Hepatocyte (in vitro differentiated cells): ENCODE results near the gene CDKN1A. TPM values are rescaled to one million over a fixed set of nuclear protein-coding genes. Genes with fewer than 3 reads are reported as not detected.

ENCODE experiments used
- DNase-seq: peaks from one replicate; pipeline ENCODE4 v3.0.0-alpha.2; 2016; ENCODE audit warnings: low spot score
- H2AFZ ChIP-seq: fragments of 200-600 bp; sonication (generic); 2 replicates; pipeline ENCODE4 v1.6.0; 2016; ENCODE audit warnings: antibody characterized with exemption, mild to moderate bottlenecking
- H3K27ac ChIP-seq: fragments of 200-600 bp; sonication (generic); 2 replicates; pipeline ENCODE4 v1.5.1; 2016; ENCODE audit warnings: mild to moderate bottlenecking
- H3K27me3 ChIP-seq: fragments of 200-600 bp; sonication (generic); 2 replicates; pipeline ENCODE4 v1.6.1; 2016
- H3K36me3 ChIP-seq: fragments of 200-600 bp; sonication (generic); replicated peaks from 2 replicates; pipeline ENCODE4 v1.5.1; 2016; ENCODE audit warnings: low read depth; ENCODE audit not compliant: insufficient read depth
- H3K4me1 ChIP-seq: fragments of 200-600 bp; sonication (generic); 2 replicates; pipeline ENCODE4 v1.5.1; 2016; ENCODE audit warnings: mild to moderate bottlenecking, moderate library complexity; ENCODE audit not compliant: insufficient read depth
- H3K4me2 ChIP-seq: fragments of 200-600 bp; sonication (generic); 2 replicates; pipeline ENCODE4 v1.6.0; 2016
- H3K4me3 ChIP-seq: fragments of 200-600 bp; sonication (generic); 2 replicates; pipeline ENCODE4 v1.5.1; 2016; ENCODE audit warnings: mild to moderate bottlenecking
- H3K79me2 ChIP-seq: fragments of 200-600 bp; sonication (generic); 2 replicates; pipeline ENCODE4 v1.6.0; 2017; ENCODE audit warnings: mild to moderate bottlenecking
- H3K9me2 ChIP-seq: fragments of 200-600 bp; sonication (generic); replicated peaks from 2 replicates; pipeline ENCODE4 v1.6.0; 2017; ENCODE audit warnings: mild to moderate bottlenecking; ENCODE audit not compliant: insufficient read depth
- H3K9me3 ChIP-seq: fragments of 200-600 bp; sonication (generic); 2 replicates; pipeline ENCODE4 v1.5.1; 2016; ENCODE audit warnings: low read depth, mild to moderate bottlenecking
- H4K20me1 ChIP-seq: fragments of 200-600 bp; sonication (generic); 2 replicates; pipeline ENCODE4 v1.6.0; 2016; ENCODE audit warnings: mild to moderate bottlenecking; ENCODE audit not compliant: insufficient read depth, poor library complexity, severe bottlenecking
- EZH2 ChIP-seq: fragments of 200-600 bp; sonication (generic); IDR thresholded peaks from 2 replicates; pipeline ENCODE4 v1.6.1; 2016; ENCODE audit warnings: antibody characterized with exemption, mild to moderate bottlenecking, borderline replicate concordance
- EZH2phosphoT487 ChIP-seq: fragments of 200-600 bp; sonication (generic); IDR thresholded peaks from one replicate; pipeline ENCODE4 v1.6.1; 2018; ENCODE audit warnings: antibody characterized with exemption, mild to moderate bottlenecking, low read depth, moderate library complexity; ENCODE audit not compliant: unreplicated experiment, severe bottlenecking
- WGBS: methylation state at CpG from one replicate; pipeline ENCODE4 v1.1.6; 2016; ENCODE audit warnings: low lambda C conversion rate; ENCODE audit errors: missing lambda C conversion rate; 5-methylcytosine and 5-hydroxymethylcytosine counted together
- polyA plus RNA-seq: library from polyadenylated mRNA; unstranded; fragments of >200 nt; fragmentation: Nextera tagmentation; extraction: Ambion mirVana; gene quantifications from 2 replicates; pipeline ENCODE4 v1.2.1, GENCODE V29; 2016
- total RNA-seq: library from RNA; depleted of rRNA; stranded (reverse); fragments of >200 nt; gene quantifications from 2 replicates; pipeline ENCODE4 v1.2.3, GENCODE V29; 2014
- TF ChIP-seq, protein P1 (sequence below): fragments of 200-600 bp; sonication (generic); IDR thresholded peaks from 2 replicates; pipeline ENCODE4 v1.5.1; 2016; ENCODE audit warnings: antibody characterized with exemption, mild to moderate bottlenecking; ENCODE audit not compliant: poor library complexity

The CDKN1A gene
- total and polyA plus RNA-seq, 2 experiments from 2014 or later = 246 to 344 TPM

GRCh38 chr6:36674942-36675341, 3.6 kb upstream of the CDKN1A start:
- Histone ChIP-seq H3K4me1 (peaks cover 43% of the 10 kb centered on the region), H3K36me3 (no peaks in the 10 kb centered on the region), H3K4me2 (no peak overlapping the region), H2AFZ (no peak overlapping the region), H3K9me2 (no peaks in the 10 kb centered on the region), H3K27ac (no peak overlapping the region), H3K27me3 (no peaks in the 10 kb centered on the region), H4K20me1 (peaks cover 11% of the 10 kb centered on the region), H3K9me3 (no peaks in the 10 kb centered on the region), H3K4me3 (no peak overlapping the region), H3K79me2 (peaks cover 13% of the 10 kb centered on the region)
- WGBS = 94% methylated on average over 7 of the region's 7 CpGs
- no peak for TF ChIP-seq EZH2
- TF ChIP-seq, protein P1, sequence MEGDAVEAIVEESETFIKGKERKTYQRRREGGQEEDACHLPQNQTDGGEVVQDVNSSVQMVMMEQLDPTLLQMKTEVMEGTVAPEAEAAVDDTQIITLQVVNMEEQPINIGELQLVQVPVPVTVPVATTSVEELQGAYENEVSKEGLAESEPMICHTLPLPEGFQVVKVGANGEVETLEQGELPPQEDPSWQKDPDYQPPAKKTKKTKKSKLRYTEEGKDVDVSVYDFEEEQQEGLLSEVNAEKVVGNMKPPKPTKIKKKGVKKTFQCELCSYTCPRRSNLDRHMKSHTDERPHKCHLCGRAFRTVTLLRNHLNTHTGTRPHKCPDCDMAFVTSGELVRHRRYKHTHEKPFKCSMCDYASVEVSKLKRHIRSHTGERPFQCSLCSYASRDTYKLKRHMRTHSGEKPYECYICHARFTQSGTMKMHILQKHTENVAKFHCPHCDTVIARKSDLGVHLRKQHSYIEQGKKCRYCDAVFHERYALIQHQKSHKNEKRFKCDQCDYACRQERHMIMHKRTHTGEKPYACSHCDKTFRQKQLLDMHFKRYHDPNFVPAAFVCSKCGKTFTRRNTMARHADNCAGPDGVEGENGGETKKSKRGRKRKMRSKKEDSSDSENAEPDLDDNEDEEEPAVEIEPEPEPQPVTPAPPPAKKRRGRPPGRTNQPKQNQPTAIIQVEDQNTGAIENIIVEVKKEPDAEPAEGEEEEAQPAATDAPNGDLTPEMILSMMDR = no peak
- no peak for TF ChIP-seq EZH2phosphoT487
- DNase-seq = no peak

GRCh38 chr6:36676141-36677058, 2.1 kb upstream of the CDKN1A start:
- TF ChIP-seq EZH2phosphoT487 (no peak), EZH2 (no peak)
- H3K36me3 ChIP-seq = no peaks in the 10 kb centered on the region
- no peaks in the 10 kb centered on the region for H3K9me2 ChIP-seq
- peak overlapping the region; percentile 80 for H3K4me2 ChIP-seq
- H2AFZ ChIP-seq = peak overlapping the region; percentile 23
- H3K27ac ChIP-seq = peak overlapping the region; percentile 91
- no peak for DNase-seq
- H4K20me1 ChIP-seq = peaks cover 21% of the 10 kb centered on the region
- no peaks in the 10 kb centered on the region for H3K9me3 ChIP-seq
- no peak overlapping the region for H3K4me3 ChIP-seq
- peaks cover 22% of the 10 kb centered on the region for H3K79me2 ChIP-seq
- 60% methylated on average over 4 of the region's 4 CpGs for WGBS
- H3K4me1 ChIP-seq = peaks cover 34% of the 10 kb centered on the region
- H3K27me3 ChIP-seq = no peaks in the 10 kb centered on the region

GRCh38 chr6:36677059-36677749, 1.3 kb upstream of the CDKN1A start:
- 70% methylated on average over 7 of the region's 7 CpGs for WGBS
- H2AFZ ChIP-seq = no peak overlapping the region
- H3K4me2 ChIP-seq = peak overlapping the region; percentile 80
- DNase-seq = no peak
- peaks cover 28% of the 10 kb centered on the region for H3K4me1 ChIP-seq
- no peaks in the 10 kb centered on the region for H3K9me3 ChIP-seq
- H3K79me2 ChIP-seq = peaks cover 29% of the 10 kb centered on the region
- no peak overlapping the region for H3K4me3 ChIP-seq
- H4K20me1 ChIP-seq = peaks cover 27% of the 10 kb centered on the region
- TF ChIP-seq EZH2phosphoT487 = no peak
- H3K27ac ChIP-seq = peak overlapping the region; percentile 91
- H3K27me3 ChIP-seq = no peaks in the 10 kb centered on the region
- H3K36me3 ChIP-seq = no peaks in the 10 kb centered on the region
- H3K9me2 ChIP-seq = no peaks in the 10 kb centered on the region

GRCh38 chr6:36677753-36678487, 594 bp upstream of the CDKN1A start:
- peaks cover 36% of the 10 kb centered on the region for H3K79me2 ChIP-seq

More at GRCh38 chr6:36677753-36678487, 594 bp upstream of the CDKN1A start:
- Histone ChIP-seq H3K4me1 (peaks cover 35% of the 10 kb centered on the region), H4K20me1 (peaks cover 34% of the 10 kb centered on the region), H3K4me3 (no peak overlapping the region), H3K36me3 (no peaks in the 10 kb centered on the region), H3K9me2 (no peaks in the 10 kb centered on the region), H3K27me3 (no peaks in the 10 kb centered on the region), H3K27ac (peak overlapping the region; percentile 91), H3K4me2 (peak overlapping the region; percentile 80), H3K9me3 (no peaks in the 10 kb centered on the region), H2AFZ (no peak overlapping the region)
- TF ChIP-seq EZH2 = no peak
- TF ChIP-seq EZH2phosphoT487 = no peak
- TF ChIP-seq, protein P1 = no peak
- 28% methylated on average over 10 of the region's 10 CpGs for WGBS
- peak; percentile 44 for DNase-seq
